GM12878 (cell line): ENCODE data around the gene USP4. TPM values are rescaled to one million over a fixed set of nuclear protein-coding genes. Genes with fewer than 3 reads are reported as not detected.
"Not testable (repeated sequence)": the region's sequence is repeated elsewhere in the genome, so short reads cannot be mapped to it uniquely, and the experiment has no call there.

Experiments
- ATAC-seq: fragments of 200-7000 bp; cut with Tn5 transposase; 3 replicates; pipeline ENCODE4 v1.9.1; 2020; ENCODE audit warnings: mild to moderate bottlenecking, moderate library complexity
- BruUV-seq: library from RNA; stranded (reverse); fragments of 400-500 nt; replicated peaks from 2 replicates; lab custom pipeline; 2021; lab: Mats Ljungman, UMichigan
- CTCF ChIA-PET: fragments of 300-600 bp; sonication (Branson Sonifier 250); formaldehyde crosslinking; extraction: SDS; loops from one replicate; lab custom pipeline; 2021; ENCODE audit warnings: inconsistent platforms; lab: Yijun Ruan, JAX
- POLR2A ChIA-PET: fragments of 350-600 bp; formaldehyde crosslinking; extraction: SDS; loops from one replicate; lab custom pipeline; 2021; ENCODE audit warnings: inconsistent platforms; lab: Charles Lee
- RAD21 ChIA-PET: fragments of 300-600 bp; sonication (Branson Sonifier 250); formaldehyde crosslinking; loops from one replicate; lab custom pipeline; 2023; ENCODE audit warnings: antibody characterized with exemption; ENCODE audit not compliant: unreplicated experiment; lab: Charles Lee
- SMC1A ChIA-PET: fragments of 300-600 bp; sonication (Branson Sonifier 250); formaldehyde crosslinking; loops from one replicate; lab custom pipeline; 2023; ENCODE audit not compliant: unreplicated experiment, uncharacterized antibody; lab: Charles Lee
- DNase-seq: peaks from one replicate; pipeline ENCODE4 v3.0.0-alpha.2; 2011; ENCODE audit warnings: low read depth, low spot score
- FAIRE-seq: peaks from 3 replicates; lab custom pipeline; 2011; peaks lifted over from hg19 to GRCh38; lab: Jason Lieb, UNC
- H2AFZ ChIP-seq: 2 replicates; pipeline ENCODE4 v1.6.0; 2011; ENCODE audit warnings: low read depth, low read length, control low read depth; ENCODE audit not compliant: control insufficient read depth
- H3K27ac ChIP-seq: 2 replicates; pipeline ENCODE4 v1.5.1; 2011; ENCODE audit warnings: control low read depth; ENCODE audit not compliant: control insufficient read depth, insufficient read depth
- H3K27me3 ChIP-seq, 2 experiments: replicated peaks in 1 of 2; 2 replicates each; pipeline versions ENCODE4 v1.6.0 to v1.6.1; 2011; ENCODE audit warnings: low read length in 1 of 2; ENCODE audit not compliant: control insufficient read depth in 2 of 2, insufficient read depth in 2 of 2
- H3K36me3 ChIP-seq, 2 experiments: 2 replicates each; pipeline ENCODE4 v1.5.1; 2011; ENCODE audit warnings: low read length in 1 of 2; ENCODE audit not compliant: control insufficient read depth in 2 of 2, insufficient read depth in 2 of 2
- H3K4me1 ChIP-seq: 2 replicates; pipeline ENCODE4 v1.6.1; 2011; ENCODE audit warnings: mild to moderate bottlenecking, low read length, moderate library complexity, mixed read lengths; ENCODE audit not compliant: control insufficient read depth, insufficient read depth
- H3K4me2 ChIP-seq: 2 replicates; pipeline ENCODE4 v1.6.0; 2011; ENCODE audit warnings: control low read depth; ENCODE audit not compliant: control insufficient read depth, insufficient read depth
- H3K4me3 ChIP-seq: fragments of 200-600 bp; sonication (generic); 2 replicates; pipeline ENCODE4 v1.5.1; 2016
- H3K79me2 ChIP-seq: 2 replicates; pipeline ENCODE4 v1.6.0; 2011; ENCODE audit warnings: low read length; ENCODE audit not compliant: control insufficient read depth, insufficient read depth
- H3K9ac ChIP-seq: 2 replicates; pipeline ENCODE4 v1.8.0; 2011; ENCODE audit warnings: low read length, control low read depth, mixed read lengths; ENCODE audit not compliant: control insufficient read depth, insufficient read depth
- H3K9me3 ChIP-seq: replicated peaks from 3 replicates; pipeline ENCODE4 v1.5.1; 2011; ENCODE audit warnings: mild to moderate bottlenecking, low read length; ENCODE audit not compliant: control insufficient read depth, insufficient read depth
- H4K20me1 ChIP-seq: 2 replicates; pipeline ENCODE4 v1.6.0; 2011; ENCODE audit not compliant: control insufficient read depth, insufficient read depth
- CBFB ChIP-seq: IDR thresholded peaks from 2 replicates; pipeline ENCODE4 v1.6.1; 2016; ENCODE audit warnings: antibody characterized with exemption, low read depth
- CEBPZ ChIP-seq: fragments of 150-350 bp; IDR thresholded peaks from 2 replicates; pipeline ENCODE4 v1.6.1; 2016; ENCODE audit warnings: low read depth, low read length
- CUX1 ChIP-seq: IDR thresholded peaks from 2 replicates; pipeline ENCODE4 v1.6.1; 2012; ENCODE audit warnings: improper control_type of control experiment, low read depth, low read length; ENCODE audit not compliant: insufficient replicate concordance
- EZH2 ChIP-seq: IDR thresholded peaks from 2 replicates; pipeline ENCODE4 v1.6.1; 2012; ENCODE audit warnings: low read depth, mild to moderate bottlenecking, control low read depth, inconsistent platforms, low read length, borderline replicate concordance; ENCODE audit not compliant: control insufficient read depth
- FOXK2 ChIP-seq: fragments of 450-650 bp; IDR thresholded peaks from 2 replicates; pipeline ENCODE4 v1.6.1; 2017; ENCODE audit warnings: mild to moderate bottlenecking, moderate library complexity
- HDAC6 ChIP-seq: fragments of 200-600 bp; sonication (generic); IDR thresholded peaks from one replicate; pipeline ENCODE4 v1.8.0; 2017; ENCODE audit warnings: antibody characterized with exemption; ENCODE audit not compliant: unreplicated experiment
- WGBS: methylation state at CpG from one replicate; pipeline ENCODE4 v1.1.6; 2016; ENCODE audit warnings: low lambda C conversion rate; ENCODE audit not compliant: insufficient replicate concordance, insufficient coverage; ENCODE audit errors: missing lambda C conversion rate; 5-methylcytosine and 5-hydroxymethylcytosine counted together
- in situ Hi-C: fragments of 300-500 bp; cut with MboI; formaldehyde crosslinking; loops from 9 replicates; pipeline ENCODE4 v1.14.3; 2018; ENCODE audit warnings: mixed read lengths
- intact Hi-C: fragments of 100-400 bp; cut with micrococcal nuclease; formaldehyde crosslinking; loops from one replicate; pipeline ENCODE4 v1.14.2; 2022; ENCODE audit not compliant: unreplicated experiment
- polyA plus RNA-seq, 11 experiments: library from polyadenylated mRNA; depleted of rRNA in 4 of 11; unstranded in 6 of 11; stranded (reverse) in 5 of 11; fragments of >200 nt; fragmentation: Nextera tagmentation in 4 of 11; fragmentation: Illumina TruSeq in 1 of 11; extraction: Ambion mirVana in 4 of 11; extraction: Trizol in 1 of 11; gene quantifications; 1 replicate in 1 of 11; 2 replicates in 10 of 11; pipeline versions ENCODE4 v1.2.1 to v1.2.3, GENCODE V29; 2011 to 2016; ENCODE audit warnings: inconsistent platforms in 2 of 11, missing spikeins in 2 of 11, low read depth in 1 of 11
- total RNA-seq, 4 experiments: library from RNA; depleted of rRNA in 3 of 4; stranded (reverse); fragments of >200 nt in 3 of 4; fragmentation: Illumina TruSeq in 1 of 4; extraction: Trizol in 1 of 4; gene quantifications; 2 replicates each; pipeline versions ENCODE4 v1.2.1 to v1.2.3, GENCODE V29; 2013 to 2021

The USP4 gene
- total and polyA plus RNA-seq, 10 of the 15 experiments (the other 5 are each of a cell fraction or from before 2014, with no cell fraction given) = 26.5 to 77.1 (median 66.0) TPM

GRCh38 chr3:49329186-49329585 is 10.7 kb downstream of the USP4 start (continued):
- no peak for TF ChIP-seq CEBPZ
- TF ChIP-seq CUX1 = no peak
- no peak for TF ChIP-seq FOXK2
- TF ChIP-seq HDAC6 = no peak
- no peak for TF ChIP-seq CBFB
- TF ChIP-seq EZH2 = no peak

- H4K20me1 ChIP-seq, H3K9ac ChIP-seq, H3K27me3 ChIP-seq, DNase-seq, H3K4me2 ChIP-seq, H3K4me3 ChIP-seq, BruUV-seq, H2AFZ ChIP-seq, H3K4me1 ChIP-seq, RAD21 ChIA-PET, intact Hi-C loops, ATAC-seq, in situ Hi-C loops, H3K27ac ChIP-seq, H3K9me3 ChIP-seq, H3K79me2 ChIP-seq, SMC1A ChIA-PET, FAIRE-seq: not testable (repeated sequence)
- peaks cover 18 to 47% of the 10 kb centered on the region in 2 experiments for H3K36me3 ChIP-seq
- POLR2A ChIA-PET = interaction anchor here (0.7 kb wide), 1 partner anchor 124 kb away, joined by 4 read pairs; no protein-coding TSS in a partner anchor
- WGBS = 98% methylated on average over 2 of the region's 2 CpGs
- CTCF ChIA-PET = interaction anchor here (2.9 kb wide), 1 partner anchor 11 kb away, joined by 11 read pairs; the partner anchor contains the start of gene USP4
Observed at GRCh38 chr3:49328350-49328749, 11.5 kb downstream of the USP4 start.
